ENCODE data around the gene DCBLD1.

- TF ChIP-seq CTCF (conservative IDR thresholded peaks at IDR 0.05) (no peak), ZFX (IDR thresholded peaks at IDR 0.05) (no peak)
Observed at GRCh38 chr6:117448732-117449485, 33.6 kb upstream of the DCBLD1 start.

Data from C4-2B (cell line).